GM19468 (cell line): ENCODE data around the gene GRB10.
A peak's percentile ranks its signal among the peaks of the same experiment; 100 is the strongest.

ENCODE experiments used
- ATAC-seq: cut with Tn5 transposase; IDR thresholded peaks from one replicate; pipeline ENCODE4 v1.9.1; 2021; ENCODE audit warnings: mild to moderate bottlenecking, moderate library complexity, moderate number of reproducible peaks; ENCODE audit not compliant: unreplicated experiment; ENCODE audit errors: extremely low read depth

GRB10 gene

GRCh38 chr7:50625360-50625759 is 157.3 kb downstream of the GRB10 start:
- no peak for ATAC-seq

- no peak for ATAC-seq
Observed at GRCh38 chr7:50622821-50623220, 159.9 kb downstream of the GRB10 start.

DNA sequence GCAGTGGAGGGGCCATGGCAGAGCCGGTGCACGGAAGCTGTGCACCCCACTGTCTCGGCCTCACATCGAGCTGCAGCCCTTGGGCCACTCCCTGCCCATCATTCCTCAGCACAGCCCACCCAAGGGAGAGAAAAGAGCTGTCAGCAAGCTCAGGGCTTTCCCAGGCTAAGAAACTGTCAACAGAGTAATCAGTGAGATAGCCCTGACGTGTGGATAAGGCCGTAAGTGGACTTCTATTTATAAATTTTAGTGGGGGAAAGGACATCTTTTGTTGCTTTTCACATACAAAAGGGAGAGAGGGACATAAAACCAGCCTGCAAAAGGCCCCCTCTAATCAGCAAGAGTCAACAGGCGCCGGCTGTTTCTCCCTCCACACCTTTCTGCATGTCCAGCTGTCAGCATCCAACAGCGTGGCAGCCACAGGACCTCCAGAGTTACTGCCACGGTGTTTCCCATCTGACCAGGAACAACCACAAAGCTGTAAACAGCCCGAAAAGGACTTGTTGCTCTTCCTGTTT is 160.7 kb downstream of the GRB10 start:
- no peak for ATAC-seq

- ATAC-seq, result no peak
Observed at GRCh38 chr7:50621206-50621605, 161.5 kb downstream of the GRB10 start.

DNA sequence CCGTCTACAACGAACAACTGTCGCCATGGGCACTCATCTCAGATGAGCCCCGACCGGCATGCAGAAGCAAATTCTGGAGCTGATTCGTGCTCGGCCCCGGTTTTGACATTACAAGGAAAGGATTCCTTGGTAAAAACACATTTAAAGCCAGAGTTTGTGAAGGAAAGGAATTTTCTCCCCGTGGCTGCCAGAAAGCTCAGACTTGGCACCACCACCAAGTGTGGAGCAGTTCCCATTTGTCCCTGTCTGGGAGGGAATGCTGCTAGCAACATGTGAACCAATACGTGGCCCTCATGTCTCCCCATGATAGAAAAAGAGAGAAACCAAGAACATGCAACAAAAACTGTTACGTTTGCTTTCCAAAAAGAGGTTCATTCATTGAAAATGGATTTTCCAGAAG is 162.3 kb downstream of the GRB10 start:
- ATAC-seq, result no peak

DNA sequence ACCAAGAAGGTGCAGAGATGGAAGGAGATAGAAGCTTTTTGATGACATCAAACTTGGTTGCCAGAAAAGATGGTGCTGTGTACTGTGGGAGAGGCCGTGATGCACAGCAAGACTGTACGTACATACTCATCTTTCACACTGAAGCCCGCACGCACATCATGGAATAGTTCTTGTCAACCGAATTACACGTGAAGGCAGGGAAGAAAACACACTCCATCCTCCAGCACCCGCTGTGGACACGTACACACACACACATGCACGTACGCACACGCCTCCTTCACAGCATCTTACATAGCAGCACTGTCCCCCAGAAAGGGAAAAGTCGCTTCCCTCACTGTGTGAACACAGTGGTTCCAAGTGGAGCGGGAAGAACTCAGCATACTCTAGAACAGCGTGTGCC is 163.0 kb downstream of the GRB10 start:
- no peak for ATAC-seq

DNA sequence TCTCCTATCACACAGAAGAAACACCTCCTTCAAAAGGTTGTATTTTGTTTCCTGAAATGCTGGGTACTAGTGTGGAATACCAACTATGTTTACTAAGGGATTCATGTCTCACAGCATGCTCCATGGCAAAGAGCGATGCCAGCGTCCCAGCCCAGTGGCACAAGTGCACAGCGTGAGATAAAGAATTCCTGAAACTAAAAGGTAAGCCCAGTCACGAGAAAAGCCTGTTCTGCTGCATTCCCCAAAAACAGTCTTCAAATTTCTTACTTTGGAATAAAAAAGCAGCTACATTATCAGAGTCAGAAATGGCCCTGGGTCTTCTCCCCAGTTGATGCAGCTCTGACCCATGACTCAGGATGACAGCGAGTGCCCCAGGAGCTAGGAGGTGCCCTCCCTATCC is 164.4 kb downstream of the GRB10 start:
- no peak for ATAC-seq

DNA sequence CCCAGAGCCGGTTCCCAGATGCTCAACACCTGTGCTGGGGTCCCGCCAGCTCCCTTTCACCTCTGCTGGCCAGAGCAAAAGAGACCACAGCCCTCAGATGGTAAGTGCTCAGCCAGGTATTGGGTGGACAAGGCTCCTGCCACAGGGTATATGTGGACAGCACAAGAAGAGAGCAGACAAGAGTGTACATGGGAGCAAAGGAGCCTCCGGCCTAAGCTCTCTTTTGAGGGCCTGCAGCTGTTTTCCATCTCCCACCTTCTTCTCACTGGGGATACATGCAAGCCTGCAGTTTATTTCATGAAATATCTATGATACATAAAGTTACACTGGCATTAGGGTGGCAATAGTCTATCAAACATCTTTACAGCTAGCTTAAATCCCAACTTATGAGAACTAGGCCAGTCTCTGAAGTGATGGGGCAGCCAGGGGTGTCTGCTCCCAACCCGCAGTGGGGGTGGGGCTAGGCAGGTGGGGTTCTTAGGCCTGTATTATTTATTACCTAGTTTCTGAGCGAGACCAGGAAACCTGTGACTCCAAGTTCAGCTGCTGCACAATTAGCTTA is 167.1 kb downstream of the GRB10 start:
- ATAC-seq, result no peak

GRCh38 chr7:50614721-50615518 is 167.8 kb downstream of the GRB10 start:
- no peak for ATAC-seq

DNA sequence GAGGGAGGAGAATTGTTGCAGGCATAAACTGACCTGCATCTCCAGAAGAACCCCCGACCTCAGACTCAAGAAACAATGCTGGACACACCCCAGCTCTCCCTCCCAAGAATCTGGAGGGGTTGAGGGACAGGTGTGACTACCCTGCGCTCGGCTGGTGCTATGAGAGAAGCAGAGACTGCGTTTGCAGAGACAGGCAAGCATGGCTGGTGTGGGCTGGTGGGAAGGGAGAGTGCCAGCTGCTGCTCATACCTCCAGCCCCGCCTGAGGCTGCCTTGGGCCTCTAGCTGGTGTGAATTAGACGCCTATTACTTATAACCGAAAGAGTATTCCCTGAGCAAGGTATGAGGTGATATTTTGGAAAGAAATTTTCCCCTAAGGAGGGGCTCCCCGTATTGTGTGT is 169.2 kb downstream of the GRB10 start:
- ATAC-seq, result no peak

DNA sequence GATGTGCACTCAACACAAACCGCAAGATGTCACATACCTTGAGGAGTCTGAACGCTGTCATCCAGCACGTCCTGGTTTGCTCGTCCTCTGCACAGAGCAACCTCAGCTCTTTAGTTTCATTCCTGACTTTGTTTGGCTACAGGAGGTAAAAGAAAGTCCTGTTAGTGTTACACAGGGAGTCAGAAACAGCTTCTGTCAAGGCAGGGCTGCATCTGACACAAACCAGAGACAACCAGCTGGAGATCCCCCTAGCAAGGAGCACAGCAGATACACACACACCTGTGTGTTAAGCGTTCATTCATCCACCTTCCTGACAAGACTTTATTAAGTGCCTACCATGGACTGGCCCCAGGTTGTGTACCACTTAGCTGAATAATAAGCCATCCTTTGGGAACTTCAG is 170.0 kb downstream of the GRB10 start:
- ATAC-seq, result no peak

DNA sequence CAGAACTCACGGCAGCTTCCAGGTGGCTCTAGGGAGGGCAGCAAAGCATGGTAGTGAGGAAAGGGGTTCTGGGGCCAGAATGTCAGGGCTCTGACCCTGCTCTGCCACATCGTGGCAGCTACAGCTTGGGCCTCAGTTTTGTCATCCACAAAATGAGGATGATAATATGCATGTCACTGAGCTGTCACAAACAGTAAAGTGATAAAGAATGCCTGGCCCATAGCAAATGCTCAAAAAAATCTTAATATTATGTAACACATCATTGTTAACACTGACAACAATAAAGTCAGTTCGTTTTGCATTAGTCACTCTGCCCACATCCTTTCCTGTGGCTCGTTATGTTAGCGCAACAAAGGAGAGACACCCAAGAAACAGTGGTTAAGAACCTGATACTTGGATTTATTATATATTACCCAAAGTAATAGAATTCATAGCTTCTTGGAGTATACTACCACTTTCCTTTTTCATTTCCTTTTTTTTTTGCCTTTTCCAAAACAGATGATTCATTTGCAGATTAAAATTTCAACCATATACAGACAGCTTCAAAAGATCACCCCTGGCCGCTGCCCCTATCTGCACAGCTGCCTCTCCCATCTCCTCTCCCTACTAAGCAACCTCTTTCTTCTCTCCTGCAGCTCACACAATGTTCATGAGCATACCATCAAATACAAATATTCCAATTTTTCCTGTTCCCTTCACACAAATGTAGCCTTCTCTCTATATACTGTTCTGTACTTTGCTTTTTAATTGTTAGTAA is 172.0 kb downstream of the GRB10 start:
- ATAC-seq, result peak; percentile 57

GRCh38 chr7:50608196-50608906 is 174.3 kb downstream of the GRB10 start:
- no peak for ATAC-seq

DNA sequence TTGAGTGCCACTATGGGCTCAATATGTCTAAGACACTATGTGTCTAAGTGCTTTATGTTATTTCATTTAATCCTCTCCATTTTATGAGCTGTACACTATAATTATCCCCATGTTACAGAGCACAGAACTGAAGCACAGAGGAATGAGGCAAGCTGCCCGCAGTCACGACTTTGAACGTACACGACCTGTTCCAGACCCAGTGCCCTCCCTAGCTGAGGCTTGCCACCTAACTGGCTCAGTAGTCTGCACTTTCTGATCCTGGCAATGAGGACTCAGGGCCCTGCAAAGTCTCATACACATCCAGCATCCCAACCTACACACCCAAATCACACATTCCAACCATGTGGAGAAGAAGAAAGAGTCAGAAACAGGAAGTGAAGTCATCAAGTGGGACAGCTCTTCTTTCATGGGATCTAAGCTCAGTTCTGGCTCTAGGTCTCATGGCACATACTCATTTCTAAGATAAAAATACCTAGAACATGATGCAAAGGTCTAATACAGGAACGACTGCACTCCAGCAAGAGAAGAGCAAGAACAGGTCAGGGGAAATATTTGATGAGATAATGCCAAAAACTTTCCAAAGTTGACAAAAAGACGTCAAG is 175.1 kb downstream of the GRB10 start:
- no peak for ATAC-seq

GRCh38 chr7:50605059-50605458 is 177.6 kb downstream of the GRB10 start:
- no peak for ATAC-seq

DNA sequence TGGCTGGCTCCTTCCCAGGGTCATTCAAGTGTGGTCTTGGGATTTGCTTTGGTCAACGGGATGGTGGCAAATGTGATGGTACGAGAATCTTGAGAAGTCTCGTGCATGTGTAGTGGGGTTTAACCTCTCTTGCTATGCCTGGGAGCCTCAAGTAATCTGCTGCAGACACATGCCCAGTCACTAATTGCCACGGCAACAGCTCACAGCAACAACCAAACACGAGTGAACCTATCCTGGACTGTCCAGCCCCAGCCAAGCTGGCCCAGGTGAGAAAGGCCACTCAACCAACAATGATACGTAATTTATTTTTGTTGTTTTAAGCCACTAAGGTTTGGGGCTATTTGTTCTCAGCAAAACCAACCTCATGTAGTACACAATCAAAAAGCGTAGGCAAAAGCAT is 179.4 kb downstream of the GRB10 start:
- no peak for ATAC-seq

- no peak for ATAC-seq
Observed at GRCh38 chr7:50599385-50599784, 183.3 kb downstream of the GRB10 start.

- no peak for ATAC-seq
Observed at GRCh38 chr7:50598460-50599343, 184.0 kb downstream of the GRB10 start.

GRCh38 chr7:50596484-50596883 is 186.2 kb downstream of the GRB10 start:
- ATAC-seq, result no peak
